Stimulated activated CD4-positive, alpha-beta T cell treated with anti-CD3 and anti-CD28 coated beads, Interleukin-12 subunit alpha, Interleukin-12 subunit beta, amount 100 ng/mL, for 4 hours (primary cell): ENCODE results near the gene TSPAN7.

ENCODE experiments used
- DNase-seq: peaks from one replicate; pipeline ENCODE4 v3.0.0-alpha.2; 2020

Gene TSPAN7

DNA sequence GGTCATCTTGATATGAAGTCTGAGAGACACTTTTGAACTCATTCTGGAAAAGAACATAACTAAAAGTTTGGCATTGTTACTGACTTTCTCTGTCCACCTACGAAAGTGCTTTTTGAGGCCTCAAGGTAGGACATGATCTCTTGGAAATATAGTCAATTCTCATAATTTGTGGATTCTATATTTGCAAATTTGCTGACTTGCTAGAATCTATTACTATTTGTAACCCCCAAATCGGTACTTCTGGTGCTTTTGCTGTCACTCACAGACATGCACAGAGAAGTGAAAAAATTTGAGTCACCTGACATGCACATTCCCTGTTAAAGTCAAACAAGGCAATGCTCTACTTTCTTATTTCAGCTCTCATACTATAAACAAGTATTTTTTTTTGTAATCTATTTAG, 35.6 kb downstream of the TSPAN7 start:
- DNase-seq: no peak

GRCh38 chrX:38599796-38600755, 38.7 kb downstream of the TSPAN7 start:
- no peak for DNase-seq

- DNase-seq: no peak
These were observed 40.5 kb downstream of the TSPAN7 start for GRCh38 chrX:38601866-38602265.

DNA sequence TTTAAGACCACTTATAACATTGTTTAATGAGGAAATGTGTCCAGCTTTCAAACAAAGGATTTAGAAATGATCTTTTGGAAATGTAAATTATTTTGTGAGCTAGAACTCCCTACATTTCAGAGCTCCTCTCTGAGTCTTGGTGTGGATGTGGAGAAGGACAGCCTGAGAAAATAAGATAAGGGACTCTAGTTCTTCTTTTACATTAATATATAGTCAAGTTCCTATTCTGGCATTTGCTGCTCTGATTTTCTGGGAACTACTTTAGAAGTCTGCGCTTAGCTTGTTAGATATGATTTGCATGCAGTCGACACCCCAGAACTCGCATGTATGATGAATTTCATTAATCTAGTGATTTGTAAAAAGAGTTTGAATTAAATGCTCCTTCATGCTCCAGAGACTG, 45.5 kb downstream of the TSPAN7 start:
- no peak for DNase-seq

GRCh38 chrX:38607976-38608375, 46.6 kb downstream of the TSPAN7 start:
- no peak for DNase-seq

DNA sequence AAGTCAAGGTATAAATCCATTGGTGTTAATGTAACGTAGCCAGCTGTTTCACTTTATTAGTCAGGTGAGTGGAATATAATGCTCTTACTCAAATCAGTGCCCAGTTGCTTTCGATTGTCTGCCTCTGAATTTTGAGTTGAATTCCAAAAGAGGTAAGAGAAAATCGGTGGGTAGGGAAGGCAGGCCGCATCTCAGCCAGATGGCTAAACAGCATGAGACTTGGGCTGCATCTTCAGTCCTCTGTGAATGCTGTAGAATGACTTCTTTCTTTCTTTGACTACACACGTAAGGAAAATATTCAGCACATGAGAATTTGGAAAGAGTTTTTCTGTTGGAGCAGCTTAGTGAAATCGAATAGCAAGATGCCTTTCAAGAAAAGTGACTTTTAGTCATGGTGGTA, 49.5 kb downstream of the TSPAN7 start:
- DNase-seq: no peak

GRCh38 chrX:38612281-38612680, 50.9 kb downstream of the TSPAN7 start:
- DNase-seq: no peak

DNA sequence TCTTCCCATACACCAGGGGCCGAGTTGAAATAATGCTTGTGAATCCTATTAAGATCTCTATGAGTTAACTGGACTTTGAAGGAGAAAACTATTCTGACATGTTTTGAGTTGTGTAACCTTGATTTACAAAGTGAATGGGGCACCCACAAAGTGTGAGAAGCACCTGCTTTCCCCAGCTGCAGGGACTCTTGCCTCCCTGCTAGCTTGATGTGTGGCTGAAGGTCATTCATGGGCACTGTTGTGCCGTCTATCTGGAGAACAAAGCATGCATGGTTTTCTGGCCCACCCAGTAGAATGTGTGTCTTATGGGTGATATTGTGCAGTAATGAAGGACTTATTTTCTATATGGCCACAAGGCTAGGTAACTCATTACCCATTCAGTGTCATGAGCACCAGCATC, 53.1 kb downstream of the TSPAN7 start:
- no peak for DNase-seq

DNA sequence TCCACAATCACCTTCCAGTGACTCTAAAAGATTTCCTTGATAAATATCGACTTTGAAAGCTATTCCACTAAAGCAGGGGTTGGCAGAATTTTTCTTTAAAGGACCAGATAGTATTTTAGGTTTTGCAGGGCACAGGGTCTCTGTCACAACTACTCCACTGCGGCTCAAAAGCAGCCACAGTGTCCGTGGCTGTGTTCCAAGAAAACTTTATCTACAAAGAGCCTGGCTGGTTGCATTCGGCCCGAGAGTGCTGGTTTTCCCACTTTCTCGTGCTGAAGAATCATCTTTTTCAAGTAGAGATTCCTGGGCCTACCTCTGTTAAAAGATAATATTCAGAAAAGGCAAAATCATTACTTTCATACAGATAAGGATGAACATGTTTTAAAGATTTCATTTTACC, 55.6 kb downstream of the TSPAN7 start:
- DNase-seq: no peak

DNA sequence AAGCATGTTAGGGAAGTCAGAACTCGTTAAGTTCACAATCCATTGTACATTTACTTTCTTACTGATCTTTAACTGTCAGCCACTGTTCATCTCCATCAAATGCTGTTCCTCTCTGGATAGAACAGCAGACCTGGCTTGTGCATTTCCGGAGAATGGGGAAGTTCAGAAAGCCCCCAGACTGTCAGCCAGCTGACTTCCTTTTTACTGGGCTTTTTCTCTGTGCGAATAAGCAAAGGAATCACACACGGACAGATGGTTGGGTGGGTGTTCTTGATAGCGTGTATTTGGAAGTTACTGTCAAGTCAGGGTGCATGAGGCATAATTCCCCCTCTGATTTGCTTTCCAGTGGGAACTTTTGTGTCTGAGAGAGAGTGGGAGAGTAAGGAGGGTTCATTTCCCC, 56.8 kb downstream of the TSPAN7 start:
- no peak for DNase-seq

DNA sequence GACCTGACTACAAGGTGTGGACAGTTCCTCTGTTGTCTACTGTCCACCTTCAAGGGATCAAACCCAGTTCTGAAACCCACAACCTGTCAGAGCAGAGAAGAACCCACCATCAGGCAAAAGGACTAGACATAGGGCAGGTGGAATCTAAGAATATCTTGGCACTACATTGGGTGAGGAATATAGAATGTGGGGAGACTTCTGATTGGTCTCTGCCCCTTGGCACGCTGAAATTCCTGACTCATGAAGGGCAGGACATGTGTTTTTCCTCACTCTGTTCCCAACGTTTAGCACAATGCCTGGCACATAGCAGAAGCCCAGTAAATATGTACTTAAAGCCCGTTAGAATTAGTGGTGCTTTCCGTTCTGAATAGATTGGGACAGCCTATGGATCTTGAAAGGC, 59.3 kb downstream of the TSPAN7 start:
- DNase-seq: no peak

DNA sequence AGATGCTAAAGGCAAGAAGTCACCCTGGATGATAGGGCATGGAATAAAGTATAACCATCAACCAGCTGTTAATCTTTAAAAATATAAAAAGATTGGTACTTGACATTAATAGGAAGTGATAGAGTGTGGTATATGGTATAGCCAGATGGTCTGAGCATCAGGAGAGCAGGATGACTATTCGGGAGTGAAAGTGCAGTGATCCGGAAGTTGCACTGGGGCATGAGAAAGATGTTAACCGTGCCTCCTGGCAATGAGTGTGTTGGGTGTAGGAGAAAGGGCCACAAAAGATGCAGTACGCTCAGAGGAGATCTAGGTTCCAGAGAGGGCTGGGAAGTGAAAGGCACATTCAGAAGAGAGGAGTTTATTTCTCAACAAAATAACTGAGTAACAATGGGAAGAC, 65.0 kb downstream of the TSPAN7 start:
- DNase-seq: no peak

GRCh38 chrX:38627683-38628082, 66.3 kb downstream of the TSPAN7 start:
- DNase-seq: no peak

- DNase-seq: no peak
These were observed 67.2 kb downstream of the TSPAN7 start for GRCh38 chrX:38628587-38628986.

- no peak for DNase-seq
These were observed 71.2 kb downstream of the TSPAN7 start for GRCh38 chrX:38632516-38632915.

DNA sequence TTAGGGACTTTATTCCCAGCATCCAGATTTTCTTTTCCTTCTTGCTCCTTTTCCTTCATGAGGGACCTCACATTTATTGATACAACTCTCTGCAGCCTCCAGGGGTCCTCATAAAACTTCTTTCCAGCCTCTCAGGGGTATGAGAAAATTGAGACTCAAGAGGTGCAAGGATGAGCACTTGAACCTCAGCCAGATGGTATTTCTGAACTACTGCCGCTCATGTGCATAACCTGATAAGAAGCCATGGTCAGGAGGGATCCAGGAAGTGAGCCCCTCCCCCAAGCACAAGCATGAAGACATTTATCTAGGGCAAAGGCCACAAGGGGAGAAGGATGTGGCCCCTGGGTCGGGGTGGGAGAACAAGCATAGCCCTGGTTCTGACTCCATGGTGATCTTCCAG, 73.3 kb downstream of the TSPAN7 start:
- DNase-seq: no peak

DNA sequence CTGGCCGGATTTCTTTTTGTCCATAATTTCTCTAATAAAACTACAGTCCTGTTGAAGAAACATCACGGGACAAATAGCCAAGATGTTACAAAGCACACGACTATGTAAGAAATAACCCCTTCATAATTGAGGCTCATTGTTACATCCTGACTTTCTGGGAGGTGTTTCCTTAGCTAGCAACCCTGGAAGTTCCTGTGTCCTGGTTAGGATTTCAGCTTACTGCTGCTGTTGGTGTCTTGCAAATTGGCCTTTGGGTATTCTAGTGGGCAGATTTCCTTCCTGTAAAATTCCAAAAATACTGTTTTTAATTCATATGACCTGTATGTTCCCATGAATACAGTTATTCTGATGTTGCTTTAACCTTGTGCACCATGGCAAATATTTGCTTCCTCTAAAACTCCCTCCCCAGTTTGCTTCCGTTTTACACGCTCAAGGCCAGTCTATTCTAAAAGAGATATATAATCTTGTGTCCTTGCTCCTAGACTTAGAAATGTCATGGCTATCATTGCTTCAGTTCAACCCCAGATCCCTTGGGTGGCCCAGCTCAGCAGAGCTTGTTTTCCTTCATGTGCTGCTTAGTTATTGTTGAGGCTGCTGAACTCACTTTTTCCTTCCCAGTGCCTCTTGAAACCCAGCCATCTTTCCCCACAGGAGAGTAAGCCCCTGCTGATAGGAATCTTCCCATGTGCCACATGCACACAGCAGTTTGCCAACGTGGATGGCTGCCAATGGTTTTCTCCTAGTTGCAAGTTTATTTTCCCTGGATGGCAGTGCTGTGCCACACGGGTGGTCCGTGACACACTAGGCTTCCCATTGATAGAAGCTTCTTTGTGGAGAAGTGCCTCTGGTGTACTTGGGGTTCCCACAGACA, 75.8 kb downstream of the TSPAN7 start:
- DNase-seq: no peak

GRCh38 chrX:38638952-38639529, 77.7 kb downstream of the TSPAN7 start:
- no peak for DNase-seq

GRCh38 chrX:38639730-38640129, 78.4 kb downstream of the TSPAN7 start:
- no peak for DNase-seq

DNA sequence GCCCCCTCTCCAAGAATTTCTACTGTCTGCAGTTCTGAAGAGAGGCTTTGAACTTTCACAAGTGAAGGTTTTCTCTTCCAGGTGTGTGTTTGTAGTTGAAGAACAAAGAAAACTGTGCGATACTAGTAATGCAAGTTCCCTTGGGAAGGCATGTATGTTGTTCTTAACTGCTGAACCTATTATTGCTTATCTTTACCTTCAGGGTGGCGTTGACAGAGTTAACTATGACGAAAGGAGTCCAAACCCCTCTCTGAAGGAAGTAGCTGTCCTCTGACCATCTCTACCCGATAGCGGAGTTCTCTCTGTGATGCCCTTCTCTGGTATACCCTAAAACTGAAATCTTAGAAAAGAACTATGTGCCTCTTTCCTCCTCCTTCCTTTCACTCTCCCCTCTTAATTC, 79.9 kb downstream of the TSPAN7 start:
- no peak for DNase-seq

DNA sequence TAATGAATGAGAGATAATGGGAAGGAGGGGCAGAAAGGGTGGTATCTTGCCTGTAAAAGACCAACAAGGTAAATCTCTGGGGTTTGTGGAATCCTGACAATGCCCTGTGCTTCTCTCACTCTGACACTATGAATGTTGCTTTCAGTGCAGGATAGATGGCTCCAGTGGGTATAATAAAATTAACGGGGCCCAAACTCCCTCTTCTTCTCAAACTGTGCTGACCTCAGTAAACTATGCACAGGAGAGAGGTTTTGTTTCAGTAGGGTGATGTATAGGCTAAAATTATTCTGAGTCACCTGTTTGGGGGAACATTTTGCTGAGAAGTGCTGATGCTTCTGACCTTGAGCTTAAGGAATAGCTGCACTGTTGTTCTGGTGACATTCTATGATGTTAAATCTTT, 82.6 kb downstream of the TSPAN7 start:
- no peak for DNase-seq

DNA sequence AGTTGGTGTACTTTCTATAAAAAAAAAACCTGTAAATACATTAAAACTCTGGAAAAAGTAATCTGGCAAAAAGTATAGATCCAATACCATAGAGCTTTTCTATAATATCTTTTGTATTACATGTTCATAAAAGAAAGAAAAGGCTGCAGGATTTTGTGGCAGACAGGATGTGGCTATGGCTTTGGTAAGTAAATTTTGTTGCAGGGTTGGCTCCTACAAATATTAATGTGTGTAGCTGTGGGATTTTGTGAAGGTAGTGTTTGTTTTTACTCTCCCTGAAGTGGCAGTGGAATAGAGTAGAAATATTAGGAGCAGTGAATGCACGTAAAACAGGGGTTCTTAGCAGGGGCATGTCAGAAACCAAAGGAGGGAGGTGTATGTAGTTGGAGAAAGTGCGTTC, 84.8 kb downstream of the TSPAN7 start:
- no peak for DNase-seq

DNA sequence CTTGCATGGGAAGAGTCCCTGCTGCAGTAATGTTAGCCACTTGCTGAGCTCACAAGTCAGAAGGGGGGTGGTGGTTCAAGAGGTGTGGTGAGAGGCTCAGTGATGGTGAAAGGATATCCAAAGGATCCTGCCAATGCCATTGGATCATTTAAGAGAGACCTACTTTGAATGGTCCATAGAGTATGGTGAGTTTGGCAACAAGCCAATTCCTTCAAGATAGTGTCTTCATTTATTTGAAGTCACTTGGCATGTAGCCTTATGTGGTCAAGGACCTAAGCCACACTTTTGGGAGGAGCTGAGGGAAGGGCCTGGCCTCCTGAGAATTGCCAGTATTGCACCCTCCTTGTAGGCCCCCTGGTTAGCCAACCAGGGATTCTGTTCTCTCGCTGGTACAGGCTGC, 87.9 kb downstream of the TSPAN7 start:
- DNase-seq: no peak
